Natural killer cell (primary cell): ENCODE measurements around the gene SATB2. TPM values are rescaled to one million over a fixed set of nuclear protein-coding genes. Genes with fewer than 3 reads are reported as not detected.
A peak's percentile ranks its signal among the peaks of the same experiment; 100 is the strongest.

ENCODE experiments used
- ATAC-seq, 3 donors: fragments of 150-1000 bp in 2 of 3; fragments of 200-7000 bp in 1 of 3; cut with Tn5 transposase; 1 replicate in 1 of 3; 2 replicates in 2 of 3; pipeline ENCODE4 v1.10.0; 2021; ENCODE audit warnings: mild to moderate bottlenecking in 2 of 3, moderate library complexity in 2 of 3
- DNase-seq, 2 donors: peaks; one replicate each; pipeline versions ENCODE4 v3.0.0 to v3.0.0-alpha.2; 2013 to 2021; ENCODE audit warnings: mixed read lengths in 1 of 2
- H3K27ac ChIP-seq: one replicate; pipeline ENCODE4 v1.5.1; 2013; ENCODE audit warnings: mild to moderate bottlenecking, low read length
- H3K27me3 ChIP-seq: one replicate; pipeline ENCODE4 v1.6.1; 2013; ENCODE audit warnings: low read length; ENCODE audit not compliant: control insufficient read depth, insufficient read depth
- H3K36me3 ChIP-seq: one replicate; pipeline ENCODE4 v1.6.1; 2013; ENCODE audit warnings: low read length; ENCODE audit not compliant: control insufficient read depth, insufficient read depth
- H3K4me1 ChIP-seq: one replicate; pipeline ENCODE4 v1.6.1; 2013; ENCODE audit warnings: low read length; ENCODE audit not compliant: control insufficient read depth, insufficient read depth
- H3K4me3 ChIP-seq: one replicate; pipeline ENCODE4 v1.5.1; 2013; ENCODE audit warnings: low read length
- H3K9me3 ChIP-seq: one replicate; pipeline ENCODE4 v1.6.1; 2013; ENCODE audit warnings: low read length; ENCODE audit not compliant: control insufficient read depth, insufficient read depth
- H3K27ac Mint-ChIP-seq, 2 donors: one replicate each; pipeline ENCODE4 v1.8.0; 2022; ENCODE audit warnings: mild to moderate bottlenecking in 2 of 2, mixed read lengths in 2 of 2, moderate library complexity in 1 of 2
- H3K27me3 Mint-ChIP-seq, 2 donors: one replicate each; pipeline ENCODE4 v1.8.0; 2022; ENCODE audit warnings: low read depth in 2 of 2, mixed read lengths in 2 of 2
- H3K36me3 Mint-ChIP-seq: one replicate; pipeline ENCODE4 v1.8.0; 2022; ENCODE audit warnings: mixed read lengths
- H3K4me1 Mint-ChIP-seq, 2 donors: one replicate each; pipeline ENCODE4 v1.8.0; 2022; ENCODE audit warnings: mixed read lengths in 2 of 2
- H3K4me3 Mint-ChIP-seq: one replicate; pipeline ENCODE4 v1.8.0; 2022; ENCODE audit warnings: mild to moderate bottlenecking, moderate library complexity, mixed read lengths
- H3K9me3 Mint-ChIP-seq, 2 donors: one replicate each; pipeline ENCODE4 v1.8.0; 2022; ENCODE audit warnings: mixed read lengths in 2 of 2
- CTCF ChIP-seq: fragments of 200-600 bp; IDR thresholded peaks from one replicate; pipeline ENCODE4 v1.8.0; 2022; ENCODE audit warnings: antibody characterized with exemption
- WGBS: methylation state at CpG from one replicate; pipeline ENCODE4 v1.1.7; 2013; ENCODE audit warnings: missing lambda C conversion rate; ENCODE audit not compliant: insufficient coverage; 5-methylcytosine and 5-hydroxymethylcytosine counted together
- intact Hi-C: fragments of 100-400 bp; cut with micrococcal nuclease; formaldehyde crosslinking; loops from one replicate; pipeline ENCODE4 v1.14.2; 2022
- total RNA-seq, 4 donors: library from RNA; stranded (reverse); fragments of 120-200 nt in 1 of 4; gene quantifications; one replicate each; pipeline versions ENCODE4 v1.2.3 to v1.2.4, GENCODE V29; 2013 to 2022

The SATB2 gene
- total RNA-seq, 3 donors from 2014 or later (not counting 1 experiment from before 2014, with no cell fraction given), result 0.73 to 2.8 (median 0.79) TPM

GRCh38 chr2:199316851-199317250, 140.9 kb downstream of the SATB2 start:
- Mint-ChIP-seq H3K4me3 (no peak overlapping the region), H3K9me3 (peaks cover 4 to 6% of the 10 kb centered on the region in 2 donors), H3K36me3 (no peaks in the 10 kb centered on the region), H3K4me1 (no peaks in the 10 kb centered on the region), H3K27ac (no peak overlapping the region), H3K27me3 (no peaks in the 10 kb centered on the region)
- intact Hi-C loops, result no loop called here
- Histone ChIP-seq H3K4me1 (no peaks in the 10 kb centered on the region), H3K27me3 (no peaks in the 10 kb centered on the region), H3K4me3 (no peak overlapping the region), H3K27ac (no peak overlapping the region), H3K9me3 (no peaks in the 10 kb centered on the region), H3K36me3 (no peaks in the 10 kb centered on the region)
- no peak for ATAC-seq
- no peak for DNase-seq
- 97% methylated on average over 3 of the region's 3 CpGs for WGBS
- TF ChIP-seq CTCF, result no peak

- Histone ChIP-seq H3K27me3 (no peaks in the 10 kb centered on the region), H3K36me3 (no peaks in the 10 kb centered on the region), H3K4me3 (no peak overlapping the region), H3K27ac (no peak overlapping the region), H3K4me1 (no peaks in the 10 kb centered on the region), H3K9me3 (no peaks in the 10 kb centered on the region)
- no CpG with 5 or more reads among the region's 1 CpG for WGBS
- Mint-ChIP-seq H3K4me1 (no peaks in the 10 kb centered on the region), H3K9me3 (peaks cover 2 to 7% of the 10 kb centered on the region in 2 donors), H3K36me3 (no peaks in the 10 kb centered on the region), H3K4me3 (no peak overlapping the region), H3K27ac (no peak overlapping the region), H3K27me3 (no peaks in the 10 kb centered on the region)
- intact Hi-C loops, result no loop called here
- DNase-seq (peak in 1 of 2 donors; percentile 1), ATAC-seq (no peak)
- TF ChIP-seq CTCF, result no peak
Observed at GRCh38 chr2:199315299-199316179, 142.2 kb downstream of the SATB2 start.

GRCh38 chr2:199312931-199313330, 144.8 kb downstream of the SATB2 start:
- Histone ChIP-seq H3K27ac (no peak overlapping the region), H3K4me3 (no peak overlapping the region), H3K36me3 (no peaks in the 10 kb centered on the region), H3K9me3 (no peaks in the 10 kb centered on the region), H3K4me1 (no peaks in the 10 kb centered on the region), H3K27me3 (no peaks in the 10 kb centered on the region)
- Mint-ChIP-seq H3K27me3 (no peaks in the 10 kb centered on the region), H3K4me1 (no peaks in the 10 kb centered on the region), H3K9me3 (peaks cover 2 to 9% of the 10 kb centered on the region in 2 donors), H3K27ac (no peak overlapping the region), H3K4me3 (no peak overlapping the region), H3K36me3 (no peaks in the 10 kb centered on the region)
- DNase-seq, result no peak
- no peak for TF ChIP-seq CTCF
- no peak for ATAC-seq
- WGBS, result 88% methylated on average over 3 of the region's 3 CpGs
- intact Hi-C loops, result no loop called here
